ENCODE results near the gene PAK4.

DNA sequence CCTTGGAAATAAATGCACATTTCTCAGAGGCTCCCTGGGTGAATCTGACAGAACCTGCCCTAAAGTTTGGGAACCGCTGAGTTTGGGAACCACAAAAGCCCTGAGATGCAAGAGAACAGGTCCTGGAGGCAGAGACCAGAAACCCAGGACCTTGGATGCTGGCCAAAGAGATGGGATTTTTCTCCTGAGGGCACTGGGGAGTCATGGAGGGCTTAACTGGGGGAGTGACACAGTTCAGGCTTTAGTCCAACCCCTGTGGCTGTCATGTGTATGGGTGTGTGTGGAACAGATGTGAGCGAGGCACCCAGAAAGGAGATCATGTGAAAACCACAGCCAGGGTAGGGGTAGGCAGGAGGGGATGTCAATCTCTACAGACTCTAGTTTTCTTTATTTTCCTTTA is 67.3 kb downstream of the PAK4 start:
- TF ChIP-seq, protein P1, sequence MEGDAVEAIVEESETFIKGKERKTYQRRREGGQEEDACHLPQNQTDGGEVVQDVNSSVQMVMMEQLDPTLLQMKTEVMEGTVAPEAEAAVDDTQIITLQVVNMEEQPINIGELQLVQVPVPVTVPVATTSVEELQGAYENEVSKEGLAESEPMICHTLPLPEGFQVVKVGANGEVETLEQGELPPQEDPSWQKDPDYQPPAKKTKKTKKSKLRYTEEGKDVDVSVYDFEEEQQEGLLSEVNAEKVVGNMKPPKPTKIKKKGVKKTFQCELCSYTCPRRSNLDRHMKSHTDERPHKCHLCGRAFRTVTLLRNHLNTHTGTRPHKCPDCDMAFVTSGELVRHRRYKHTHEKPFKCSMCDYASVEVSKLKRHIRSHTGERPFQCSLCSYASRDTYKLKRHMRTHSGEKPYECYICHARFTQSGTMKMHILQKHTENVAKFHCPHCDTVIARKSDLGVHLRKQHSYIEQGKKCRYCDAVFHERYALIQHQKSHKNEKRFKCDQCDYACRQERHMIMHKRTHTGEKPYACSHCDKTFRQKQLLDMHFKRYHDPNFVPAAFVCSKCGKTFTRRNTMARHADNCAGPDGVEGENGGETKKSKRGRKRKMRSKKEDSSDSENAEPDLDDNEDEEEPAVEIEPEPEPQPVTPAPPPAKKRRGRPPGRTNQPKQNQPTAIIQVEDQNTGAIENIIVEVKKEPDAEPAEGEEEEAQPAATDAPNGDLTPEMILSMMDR (IDR thresholded peaks at IDR 0.05) = no peak
- no peak for TF ChIP-seq POLR2AphosphoS5 (IDR thresholded peaks at IDR 0.05)

All from suprapubic skin (tissue), 3 donors.